ENCODE results near the gene CLIP1. TPM values are rescaled to one million over a fixed set of nuclear protein-coding genes. Genes with fewer than 3 reads are reported as not detected.

CLIP1 gene
- total and polyA plus RNA-seq, 2 of the 4 experiments (the other 2 are of a cell fraction): 38.0 to 54.8 TPM

DNA sequence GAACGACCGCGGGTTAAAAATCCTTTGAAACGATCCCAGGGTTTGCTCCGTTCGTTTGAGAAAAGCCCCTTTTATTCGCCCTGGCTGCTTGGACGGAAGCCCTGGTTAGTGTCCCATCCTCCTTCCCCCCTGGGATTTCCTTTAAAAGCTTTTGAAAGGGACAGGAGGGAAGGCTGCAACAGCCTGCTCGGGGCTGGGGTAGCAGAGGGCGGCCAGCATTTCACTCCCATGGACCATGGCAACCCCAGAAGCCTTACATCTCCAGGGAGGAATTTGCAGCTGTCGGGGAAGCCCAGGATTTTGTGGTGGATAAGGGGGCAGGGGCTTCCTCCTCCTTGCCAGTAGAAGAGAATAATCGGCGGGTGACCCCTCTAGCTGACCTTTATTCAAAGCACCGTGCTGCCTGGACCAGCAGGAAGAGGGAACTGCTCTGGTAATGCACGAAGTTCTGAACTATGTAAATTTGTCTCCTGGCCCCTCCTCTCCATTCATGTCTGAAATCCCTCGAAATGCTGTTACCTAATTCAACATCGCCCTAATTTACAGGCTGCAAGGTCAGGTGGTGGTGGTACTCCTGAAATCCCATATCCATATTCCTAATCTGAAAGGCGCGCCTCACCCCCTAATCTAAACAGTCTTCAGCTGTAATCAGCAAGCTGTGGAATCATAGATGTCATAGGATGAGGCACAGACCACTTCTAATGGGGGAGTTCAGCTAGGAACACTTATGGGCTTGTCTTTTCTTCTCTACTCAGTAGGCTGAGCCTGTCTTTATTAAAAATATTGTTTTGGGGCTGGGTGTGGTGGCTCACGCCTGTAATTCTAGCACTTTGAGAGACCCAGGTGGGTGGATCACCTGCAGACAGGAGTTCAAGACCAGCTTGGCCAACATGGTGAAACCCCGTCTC lies 1.0 kb upstream of the CLIP1 start (continued):
- TF ChIP-seq, protein P1, sequence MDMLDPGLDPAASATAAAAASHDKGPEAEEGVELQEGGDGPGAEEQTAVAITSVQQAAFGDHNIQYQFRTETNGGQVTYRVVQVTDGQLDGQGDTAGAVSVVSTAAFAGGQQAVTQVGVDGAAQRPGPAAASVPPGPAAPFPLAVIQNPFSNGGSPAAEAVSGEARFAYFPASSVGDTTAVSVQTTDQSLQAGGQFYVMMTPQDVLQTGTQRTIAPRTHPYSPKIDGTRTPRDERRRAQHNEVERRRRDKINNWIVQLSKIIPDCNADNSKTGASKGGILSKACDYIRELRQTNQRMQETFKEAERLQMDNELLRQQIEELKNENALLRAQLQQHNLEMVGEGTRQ (IDR thresholded peaks at IDR 0.05; ENCODE audit: low read depth, low read length): no peak

DNA sequence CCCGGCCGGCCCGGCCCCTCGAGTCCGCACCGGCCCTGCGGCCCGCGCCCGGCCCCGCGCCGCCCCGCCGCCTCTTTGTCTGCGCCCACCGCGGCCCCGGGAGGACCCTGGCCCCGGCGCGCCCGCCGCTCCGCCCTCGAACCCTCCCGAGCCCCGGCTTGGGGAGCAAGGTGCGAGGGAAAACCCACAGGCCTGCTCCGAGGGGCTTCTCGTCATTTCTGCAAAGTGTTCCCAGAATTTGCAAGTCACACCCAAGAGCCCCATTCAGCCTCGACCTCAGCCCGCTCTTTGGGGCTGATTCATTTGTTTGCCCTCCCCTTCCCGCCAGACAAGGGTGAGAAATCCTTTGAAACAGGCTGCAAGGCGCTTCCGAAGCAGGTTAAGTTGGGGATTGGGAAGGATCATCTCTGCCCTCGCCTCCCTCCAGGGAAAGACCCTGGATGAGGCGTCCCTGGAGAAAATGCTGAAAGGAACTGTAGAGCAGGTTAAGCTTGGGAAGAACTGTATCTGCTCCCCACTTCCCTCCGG lies 325 bp upstream of the CLIP1 start:
- Histone ChIP-seq H3K4ac (ENCODE audit: low read depth, low read length) (peak overlapping the region; percentile 95), H3K4me3 (ENCODE audit: insufficient read depth, low read depth, low read length) (peak overlapping the region; percentile 86), H4K20me1 (ENCODE audit: insufficient read depth, low read length) (peaks cover 27% of the 10 kb centered on the region), H4K8ac (ENCODE audit: low read depth in 2 of 2, low read length in 2 of 2) (peak overlapping the region; percentile 56 to 67), H3K9ac (ENCODE audit: low read depth, low read length) (peak overlapping the region; percentile 78), H3K4me1 (ENCODE audit: control insufficient read depth, insufficient read depth, low read length) (peaks cover 10% of the 10 kb centered on the region), H3K9me3 (ENCODE audit: control insufficient read depth, insufficient read depth, low read length) (no peaks in the 10 kb centered on the region), H3K9me1 (ENCODE audit: insufficient read depth, low read length) (peaks cover 4% of the 10 kb centered on the region), H4K91ac (ENCODE audit: insufficient read depth, low read depth, low read length) (peak overlapping the region; percentile 88), H4K5ac (ENCODE audit: low read depth, low read length) (peak overlapping the region; percentile 13), H2BK15ac (ENCODE audit: low read depth, low read length) (peak overlapping the region; percentile 5; the same call in 1 of the 3 replicates), H3K36me3 (ENCODE audit: control insufficient read depth, insufficient read depth, low read length) (no peaks in the 10 kb centered on the region), H2AK9ac (replicated peaks; ENCODE audit: low read depth, low read length, poor library complexity) (peak overlapping the region; percentile 98), H2BK5ac (ENCODE audit: low read depth, low read length, poor library complexity, severe bottlenecking) (peak overlapping the region; percentile 59), H2BK20ac (ENCODE audit: low read depth, low read length) (peak overlapping the region; percentile 17; the same call in 1 of the 2 replicates), H3K4me2 (ENCODE audit: low read depth, low read length) (peak overlapping the region; percentile 81), H3K14ac (replicated peaks; ENCODE audit: low read depth, low read length) (peak overlapping the region; percentile 95), H3K56ac (ENCODE audit: extremely low read depth, insufficient read depth, low read length) (peak overlapping the region; percentile 82), H3K27me3 (ENCODE audit: control insufficient read depth, insufficient read depth, low read length) (no peaks in the 10 kb centered on the region), H2BK120ac (ENCODE audit: low read depth, low read length) (peak overlapping the region; percentile 80), H3K23ac (ENCODE audit: low read depth, low read length) (peak overlapping the region; percentile 93), H2AK5ac (ENCODE audit: low read depth, low read length) (peak overlapping the region; percentile 41), H2AFZ (replicated peaks; ENCODE audit: low read length, poor library complexity) (peak overlapping the region; percentile 97), H3K27ac (ENCODE audit: insufficient read depth, low read length) (peak overlapping the region; percentile 65), H3K79me1 (ENCODE audit: low read depth in 1 of 2, low read length in 2 of 2) (peaks cover 0 to 48% of the 10 kb centered on the region in 2 experiments; a peak in 2 of 4 replicates), H3K18ac (ENCODE audit: low read depth, low read length) (peak overlapping the region; percentile 11)
- CTCF ChIA-PET: interaction anchor here (1.0 kb wide), 1 partner anchor 23 kb away, joined by 7 read pairs; no protein-coding TSS in a partner anchor
- intact Hi-C loops (cut with micrococcal nuclease): loop anchor here (1.0 kb wide), 1 partner anchor 9 kb away; no protein-coding TSS in a partner anchor
- POLR2A ChIA-PET (ENCODE audit: unreplicated experiment): interaction anchor here (1.6 kb wide), 1 partner anchor 23 kb away, joined by 6 read pairs; no protein-coding TSS in a partner anchor
- DNase-seq: peak; percentile 54
- TF ChIP-seq NFE2L2 (IDR thresholded peaks at IDR 0.05; ENCODE audit: low read depth, low read length) (peak; percentile 45), CHD1 (IDR thresholded peaks at IDR 0.05; ENCODE audit: low read depth, low read length) (no peak)
- WGBS, 2 experiments (ENCODE audit: extremely low coverage in 2 of 2, insufficient read length in 1 of 2): 0% methylated on average over 25 of the region's 39 CpGs; no CpG with 5 or more reads in 1 of the 2 experiments
- ATAC-seq (ENCODE audit: low read depth): peak; percentile 15
- dilution Hi-C loops (cut with HindIII; ENCODE audit: low sequenced_read_pairs, unreplicated experiment): no loop called here
- BruUV-seq (replicated peaks): no TSS peak
- in situ Hi-C loops (cut with MboI; ENCODE audit: low sequenced_read_pairs): no loop called here

All from IMR-90 (cell line).